Epithelial cell of prostate (primary cell): Measurements from ENCODE around the gene TDG.
A peak's percentile ranks its signal among the peaks of the same experiment; 100 is the strongest.

ENCODE experiments used
- DNase-seq: peaks from one replicate; pipeline ENCODE4 v3.0.0-alpha.2; 2011; ENCODE audit warnings: low read depth, low spot score
- H3K27ac ChIP-seq: fragments of 450-650 bp; 2 replicates; pipeline ENCODE4 v1.5.1; 2017; ENCODE audit warnings: mild to moderate bottlenecking

TDG gene

DNA sequence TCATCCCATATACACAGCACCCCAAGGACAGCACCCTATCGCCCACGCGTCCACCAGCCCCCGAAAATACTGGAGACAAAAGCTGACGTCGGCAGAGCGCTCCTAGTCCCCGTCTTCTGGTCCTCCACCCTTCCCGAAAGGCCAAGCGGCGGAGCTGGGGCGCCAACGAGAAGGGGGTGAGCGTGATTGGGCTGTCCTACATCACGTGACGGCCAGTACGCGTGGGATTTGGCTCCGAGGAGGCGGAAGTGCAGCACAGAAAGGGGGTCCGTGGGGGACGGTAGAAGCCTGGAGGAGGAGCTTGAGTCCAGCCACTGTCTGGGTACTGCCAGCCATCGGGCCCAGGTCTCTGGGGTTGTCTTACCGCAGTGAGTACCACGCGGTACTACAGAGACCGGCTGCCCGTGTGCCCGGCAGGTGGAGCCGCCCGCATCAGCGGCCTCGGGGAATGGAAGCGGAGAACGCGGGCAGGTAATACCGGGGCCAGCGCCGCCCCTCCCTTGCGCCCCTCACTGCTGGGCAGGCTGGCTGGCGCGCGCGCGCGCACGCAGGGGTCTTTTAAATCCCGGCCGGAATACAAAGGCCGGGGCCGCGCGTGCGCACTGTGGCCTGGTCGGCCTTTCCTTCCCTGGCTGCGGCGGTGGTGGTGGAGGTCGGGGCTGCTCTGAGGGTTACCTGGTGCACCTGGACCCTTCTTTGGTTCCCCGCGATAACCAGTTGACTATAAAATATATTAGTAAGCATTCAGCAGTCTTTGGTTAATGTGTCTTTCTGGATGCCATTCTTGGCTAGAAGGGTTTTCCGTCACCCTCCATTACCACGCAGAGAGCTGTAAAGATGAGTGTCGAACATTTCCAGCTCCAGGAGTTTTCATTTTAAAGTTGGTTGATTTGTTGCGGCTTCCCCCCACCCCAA, at the start of gene TDG:
Gene TDG (plus strand): TSS at position 283 of the 915 bp plus-strand sequence. CDS start 166 bp downstream, at position 449.
- peak within 1 kb of the TSS; percentile 88 for H3K27ac ChIP-seq
- DNase-seq: peak; percentile 79

DNA sequence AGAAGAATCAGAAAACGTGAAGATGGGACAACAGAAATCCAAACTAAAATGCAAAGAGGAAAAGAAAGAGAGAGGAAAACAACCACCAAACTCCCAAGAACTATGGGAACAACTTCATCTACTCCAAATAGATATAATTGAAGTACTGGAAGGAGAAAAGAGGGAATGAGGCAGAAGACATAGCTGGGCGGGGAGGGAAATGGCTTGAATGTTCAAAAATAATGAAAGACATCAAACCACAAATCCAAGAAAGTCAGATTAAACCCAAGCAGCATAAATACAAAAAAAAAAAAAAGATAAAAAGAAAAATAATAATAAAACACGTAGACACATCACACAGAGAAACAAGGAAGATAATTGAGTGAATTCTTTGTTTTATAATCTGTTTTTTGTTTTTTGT, 47.8 kb upstream of the TDG start:
- H3K27ac ChIP-seq: no peak overlapping the region
- DNase-seq: no peak

DNA sequence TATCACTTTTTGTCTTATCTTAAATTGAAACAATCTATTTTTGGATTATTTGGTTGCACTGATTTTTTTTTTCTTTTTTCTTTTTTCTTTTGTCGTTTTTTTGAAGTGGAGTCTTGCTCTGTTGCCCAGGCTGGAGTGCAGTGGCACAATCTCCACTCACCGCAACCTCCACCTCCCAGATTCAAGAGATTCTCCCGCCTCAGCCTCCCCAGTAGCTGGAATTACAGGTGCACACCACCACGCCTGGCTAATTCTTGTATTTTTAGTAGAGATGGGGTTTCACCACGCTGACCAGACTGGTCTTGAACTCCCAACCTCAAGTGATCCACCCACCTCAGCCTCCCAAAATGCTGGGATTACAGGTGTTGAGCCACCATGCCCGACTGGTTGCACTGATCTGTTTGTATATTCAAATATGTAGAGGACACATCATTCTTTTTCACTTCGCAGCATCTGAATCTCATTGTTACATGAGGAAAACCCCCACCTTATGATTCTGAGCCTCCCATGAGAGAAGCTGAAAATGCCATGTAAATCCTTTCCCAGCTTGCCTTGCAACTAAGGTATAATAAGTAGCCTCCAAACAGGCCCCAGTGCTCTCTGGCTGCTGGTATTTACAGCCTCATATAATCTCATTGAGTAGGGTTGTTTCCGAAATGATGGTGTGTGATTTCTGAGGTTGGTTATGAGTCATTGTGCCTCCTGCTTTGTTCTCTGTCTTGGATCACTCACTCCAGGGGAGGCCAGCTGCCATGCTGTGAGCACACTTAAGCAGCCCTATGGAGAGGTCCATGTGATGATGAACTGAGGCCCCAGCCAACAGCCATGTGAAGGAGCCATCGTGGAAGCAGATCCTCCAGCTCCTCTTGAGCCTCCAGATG, 40.7 kb upstream of the TDG start:
- H3K27ac ChIP-seq: no peak overlapping the region
- peak; percentile 56 for DNase-seq

DNA sequence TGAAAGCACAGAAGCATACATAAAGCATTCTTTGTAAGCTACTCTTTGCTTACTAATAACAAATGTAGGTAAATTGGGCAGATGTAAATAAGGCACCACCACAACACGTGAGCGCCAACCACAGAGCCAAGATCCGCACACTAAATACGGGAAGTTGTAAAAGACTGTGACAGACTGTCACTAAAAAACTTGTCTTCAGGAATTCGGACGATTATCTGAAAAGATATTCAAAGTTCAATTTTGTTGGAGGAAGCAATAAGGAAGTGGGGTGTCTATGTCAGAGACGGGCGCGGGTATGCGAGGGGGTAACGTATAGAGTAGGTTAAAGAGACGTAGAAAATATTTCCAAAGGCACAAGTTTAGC, 37.0 kb upstream of the TDG start:
- peak overlapping the region; percentile 69 for H3K27ac ChIP-seq
- DNase-seq: no peak

DNA sequence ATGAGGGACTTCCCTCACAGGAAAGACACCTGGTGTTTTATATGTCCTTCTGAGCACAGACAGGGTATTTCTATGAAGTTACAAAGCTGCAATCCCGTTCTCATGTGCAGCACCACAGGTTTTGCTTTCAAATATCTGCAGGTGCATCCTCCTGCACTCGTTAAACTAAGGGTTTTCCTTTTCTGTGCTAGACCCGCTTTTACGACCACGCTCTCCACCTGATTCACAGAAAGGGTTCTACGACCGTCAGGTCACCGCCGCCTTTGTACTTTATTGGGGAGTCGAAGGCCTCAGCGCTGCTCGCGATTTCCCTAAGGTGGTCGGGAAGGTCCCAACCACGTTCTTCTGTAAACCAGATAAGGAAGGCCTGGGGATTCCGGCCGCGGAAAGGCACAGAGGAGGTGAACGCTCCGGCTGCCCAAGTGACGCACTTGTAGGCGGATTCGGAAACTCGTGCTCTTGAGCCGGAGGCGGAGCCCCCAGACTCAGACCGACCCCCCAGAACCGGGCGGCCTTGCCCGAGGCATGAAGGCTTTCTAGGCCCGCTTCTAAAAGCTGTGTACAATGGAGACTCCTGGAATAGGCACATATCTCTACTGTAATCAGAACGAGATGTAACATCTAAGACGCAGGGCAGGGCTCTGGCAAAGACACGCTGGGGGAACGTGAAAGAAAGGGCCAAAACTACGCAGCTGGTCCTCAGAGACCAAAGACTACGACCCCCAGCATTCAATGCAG, 36.5 kb upstream of the TDG start:
- DNase-seq: peak; percentile 51
- H3K27ac ChIP-seq: peak overlapping the region; percentile 69

DNA sequence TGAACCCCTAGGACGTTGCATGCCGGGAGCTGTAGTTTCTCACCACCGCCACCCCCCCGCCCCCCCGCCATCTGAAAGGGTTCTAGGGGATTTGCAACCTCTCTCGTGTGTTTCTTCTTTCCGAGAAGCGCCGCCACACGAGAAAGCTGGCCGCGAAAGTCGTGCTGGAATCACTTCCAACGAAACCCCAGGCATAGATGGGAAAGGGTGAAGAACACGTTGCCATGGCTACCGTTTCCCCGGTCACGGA, 36.0 kb upstream of the TDG start:
- H3K27ac ChIP-seq: peak overlapping the region; percentile 69
- no peak for DNase-seq

DNA sequence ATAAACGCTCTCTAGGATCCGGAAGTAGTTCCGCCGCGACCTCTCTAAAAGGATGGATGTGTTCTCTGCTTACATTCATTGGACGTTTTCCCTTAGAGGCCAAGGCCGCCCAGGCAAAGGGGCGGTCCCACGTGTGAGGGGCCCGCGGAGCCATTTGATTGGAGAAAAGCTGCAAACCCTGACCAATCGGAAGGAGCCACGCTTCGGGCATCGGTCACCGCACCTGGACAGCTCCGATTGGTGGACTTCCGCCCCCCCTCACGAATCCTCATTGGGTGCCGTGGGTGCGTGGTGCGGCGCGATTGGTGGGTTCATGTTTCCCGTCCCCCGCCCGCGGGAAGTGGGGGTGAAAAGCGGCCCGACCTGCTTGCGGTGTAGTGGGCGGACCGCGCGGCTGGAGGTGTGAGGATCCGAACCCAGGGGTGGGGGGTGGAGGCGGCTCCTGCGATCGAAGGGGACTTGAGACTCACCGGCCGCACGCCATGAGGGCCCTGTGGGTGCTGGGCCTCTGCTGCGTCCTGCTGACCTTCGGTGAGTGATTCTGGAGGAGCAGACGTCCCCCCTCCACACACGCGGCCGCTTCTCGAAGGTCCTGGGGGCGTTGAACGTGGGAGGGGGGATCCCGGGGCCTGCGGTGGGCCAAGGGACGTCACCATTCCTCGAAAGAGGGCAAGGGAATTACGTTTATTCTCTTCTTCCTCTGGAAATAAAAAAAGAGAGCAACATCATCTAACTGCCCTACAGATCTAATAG, 35.5 kb upstream of the TDG start, which contains the start of gene HSP90B1:
Gene HSP90B1 (plus strand): TSS at position 377 of the 753 bp plus-strand sequence. CDS start 106 bp downstream, at position 483.
- peak within 1 kb of the TSS; percentile 69 for H3K27ac ChIP-seq
- DNase-seq: peak; percentile 99

DNA sequence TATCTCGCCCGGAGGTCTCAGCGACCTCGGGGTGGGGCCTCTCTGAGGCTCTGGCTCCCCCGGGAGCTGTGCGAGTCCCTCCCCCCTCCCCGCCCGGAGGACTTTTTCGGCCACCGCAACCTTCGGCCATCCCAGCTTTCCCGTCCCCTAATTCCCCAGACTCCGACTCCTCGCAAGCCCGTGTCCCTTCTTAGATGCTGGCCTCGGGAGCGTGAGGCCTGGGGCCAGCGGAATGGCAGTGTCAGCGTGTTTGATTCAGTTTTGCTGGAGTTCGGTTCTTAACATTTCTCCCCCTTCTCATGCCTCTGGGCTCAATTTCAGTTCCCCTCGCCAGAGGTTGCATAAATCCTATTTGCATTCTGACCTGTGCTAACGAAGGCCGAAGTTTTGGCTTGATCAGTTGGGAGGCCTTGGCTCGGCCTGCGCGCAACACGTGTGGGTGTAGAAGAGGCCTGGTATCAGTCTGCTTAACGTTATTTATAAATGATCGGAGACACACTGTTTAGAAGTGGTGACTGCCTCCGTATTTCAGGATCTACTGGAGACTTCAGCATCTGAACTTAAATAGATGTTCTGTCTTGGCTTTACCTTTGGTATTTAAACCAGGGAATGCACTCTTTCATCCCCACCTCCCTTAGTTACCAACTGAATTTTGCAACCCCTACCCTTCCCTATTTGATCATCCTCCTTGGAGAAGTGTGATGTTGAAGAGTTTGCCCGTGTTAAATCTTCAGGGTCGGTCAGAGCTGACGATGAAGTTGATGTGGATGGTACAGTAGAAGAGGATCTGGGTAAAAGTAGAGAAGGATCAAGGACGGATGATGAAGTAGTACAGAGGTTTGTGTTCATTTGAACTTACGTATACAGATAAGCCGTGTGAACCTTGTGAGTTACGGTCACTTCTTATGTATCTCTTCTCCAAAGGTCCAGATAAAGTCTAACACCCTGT, 34.6 kb upstream of the TDG start:
- H3K27ac ChIP-seq: peak overlapping the region; percentile 51
- DNase-seq: no peak

DNA sequence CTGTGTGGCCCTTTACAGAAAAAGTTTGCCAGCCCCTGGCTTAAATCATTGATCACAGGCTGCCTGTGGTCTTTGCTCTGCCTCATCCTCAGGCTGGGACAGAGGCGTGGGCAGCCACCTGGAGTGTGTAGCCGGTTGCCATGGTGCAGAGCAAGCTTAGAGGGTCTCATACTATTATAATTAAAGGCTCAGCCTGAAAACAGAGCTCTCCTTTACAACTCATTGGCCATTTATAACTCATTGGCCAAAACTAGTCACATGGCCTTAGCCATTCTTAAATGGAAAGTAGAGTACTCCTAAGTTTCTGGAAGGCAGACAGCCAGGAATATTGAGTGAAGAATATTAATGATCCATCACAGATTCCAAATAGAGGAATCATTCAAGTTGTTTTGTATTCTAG, 32.4 kb upstream of the TDG start:
- no peak for DNase-seq
- no peak overlapping the region for H3K27ac ChIP-seq

DNA sequence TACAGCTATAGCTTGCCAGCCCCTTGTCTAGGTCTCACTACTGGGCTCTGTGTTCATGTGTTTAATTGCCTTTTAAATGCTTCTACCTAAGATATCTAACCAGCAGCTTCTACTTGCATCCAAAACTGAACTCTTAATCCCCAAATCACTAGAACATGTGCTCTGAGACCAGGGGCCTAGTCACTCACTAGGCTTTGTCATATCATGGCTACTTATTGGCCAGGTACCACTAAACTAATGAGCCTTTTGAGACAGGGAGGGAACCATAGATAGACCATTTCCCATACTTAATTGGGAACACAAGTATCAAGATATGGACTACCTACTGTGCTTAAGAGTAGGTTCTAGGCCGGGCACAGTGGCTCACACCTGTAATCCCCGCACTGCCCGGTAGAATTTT, 29.0 kb upstream of the TDG start:
- H3K27ac ChIP-seq: no peak overlapping the region
- DNase-seq: no peak

DNA sequence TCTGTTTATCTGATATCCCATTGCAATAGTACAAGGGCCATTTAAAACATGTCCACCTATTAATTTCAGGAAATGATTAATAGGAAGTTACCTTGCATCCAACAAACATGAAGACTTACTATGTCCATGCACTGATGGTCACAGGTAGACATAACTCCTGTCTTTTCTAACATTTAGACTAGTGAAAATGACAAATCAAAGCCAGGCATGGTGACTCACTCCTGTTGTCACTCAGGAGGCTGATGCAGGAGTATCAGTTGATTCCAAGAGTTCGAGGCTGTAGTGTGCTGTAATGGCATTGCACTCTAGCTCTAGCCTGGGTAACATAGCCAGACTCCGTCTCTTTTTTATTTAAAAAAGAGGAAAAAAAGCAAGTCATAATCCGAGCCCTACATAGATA, 20.7 kb upstream of the TDG start:
- DNase-seq: no peak
- no peak overlapping the region for H3K27ac ChIP-seq

DNA sequence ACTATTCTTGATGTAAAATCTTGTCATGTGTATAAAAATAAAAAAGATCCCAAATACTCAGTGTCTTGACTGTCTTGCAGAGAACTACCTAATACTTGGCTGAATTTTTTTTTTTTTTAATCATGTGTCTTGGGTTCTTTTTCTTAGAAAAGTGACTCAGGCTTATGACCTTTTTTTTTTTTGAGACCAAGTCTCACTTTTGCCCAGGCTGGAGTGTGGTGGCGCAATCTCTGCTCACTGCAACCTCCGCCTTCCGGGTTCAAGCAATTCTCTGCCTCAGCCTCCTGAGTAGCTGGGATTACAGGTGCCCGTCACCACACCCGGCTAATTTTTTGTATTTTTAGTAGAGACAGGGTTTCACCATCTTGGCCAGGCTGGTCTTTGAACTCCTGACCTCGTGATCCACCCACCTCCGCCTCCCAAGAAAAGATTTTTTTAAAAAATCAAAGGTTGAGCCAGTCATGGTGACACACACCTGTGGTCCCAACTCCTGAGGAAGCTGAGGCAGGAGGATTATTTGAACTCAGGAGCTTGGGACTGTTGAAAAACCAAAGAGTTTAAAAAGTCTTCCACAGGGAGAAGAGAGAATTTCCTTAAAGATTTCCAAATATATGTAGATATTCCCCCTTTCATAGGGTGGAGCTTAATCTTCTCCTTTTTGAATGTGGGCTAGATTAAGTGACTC, 17.7 kb upstream of the TDG start:
- DNase-seq: no peak
- no peak overlapping the region for H3K27ac ChIP-seq

DNA sequence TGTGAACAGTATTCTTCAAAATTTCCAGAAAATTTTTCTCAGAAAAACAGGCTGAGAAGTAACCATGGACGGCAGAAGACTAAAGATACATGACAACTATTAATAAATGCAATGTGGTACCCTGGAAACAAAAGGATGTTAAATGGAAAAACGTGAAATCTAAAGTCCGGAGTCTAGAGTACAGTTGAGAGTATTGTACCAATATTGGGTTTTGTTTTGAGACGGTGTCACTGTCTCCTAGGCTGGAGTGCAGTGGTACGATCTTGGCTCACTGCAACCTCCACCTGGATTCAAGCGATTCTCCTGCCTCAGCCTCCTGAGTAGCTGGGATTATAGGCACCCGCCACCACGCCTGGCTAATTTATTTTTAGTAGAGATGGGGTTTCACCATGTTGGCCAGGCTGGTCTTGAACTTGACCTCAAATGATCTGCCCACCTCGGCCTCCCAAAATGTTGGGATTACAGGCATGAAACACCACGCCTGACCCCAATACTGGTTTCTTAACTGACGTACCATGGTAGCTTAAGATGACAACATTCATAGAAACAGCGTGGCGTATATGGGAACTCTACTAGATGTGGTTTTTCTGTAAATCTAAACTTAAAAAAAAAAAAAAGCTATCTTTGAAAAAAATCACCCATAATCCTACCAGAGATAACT, 16.8 kb upstream of the TDG start:
- no peak for DNase-seq
- no peak overlapping the region for H3K27ac ChIP-seq

DNA sequence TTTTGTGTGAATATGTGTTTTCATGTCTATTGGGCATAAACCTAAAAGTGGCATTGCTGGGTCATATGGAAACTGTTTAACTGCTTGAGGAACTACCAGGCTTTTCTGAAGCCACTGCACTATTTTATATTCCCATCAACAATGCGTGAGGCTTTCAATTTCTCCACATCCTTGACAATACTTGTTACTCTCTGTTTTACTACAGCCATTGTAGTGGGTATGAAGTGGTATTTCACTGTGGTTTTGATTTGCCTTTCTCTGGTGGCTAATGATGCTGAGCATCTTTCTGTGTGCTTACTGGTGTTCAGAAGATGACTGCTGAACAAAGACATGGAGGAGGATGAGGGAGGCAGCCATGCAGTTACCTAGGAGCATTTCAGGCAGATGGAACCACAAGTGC, 13.2 kb upstream of the TDG start:
- H3K27ac ChIP-seq: no peak overlapping the region
- DNase-seq: no peak

DNA sequence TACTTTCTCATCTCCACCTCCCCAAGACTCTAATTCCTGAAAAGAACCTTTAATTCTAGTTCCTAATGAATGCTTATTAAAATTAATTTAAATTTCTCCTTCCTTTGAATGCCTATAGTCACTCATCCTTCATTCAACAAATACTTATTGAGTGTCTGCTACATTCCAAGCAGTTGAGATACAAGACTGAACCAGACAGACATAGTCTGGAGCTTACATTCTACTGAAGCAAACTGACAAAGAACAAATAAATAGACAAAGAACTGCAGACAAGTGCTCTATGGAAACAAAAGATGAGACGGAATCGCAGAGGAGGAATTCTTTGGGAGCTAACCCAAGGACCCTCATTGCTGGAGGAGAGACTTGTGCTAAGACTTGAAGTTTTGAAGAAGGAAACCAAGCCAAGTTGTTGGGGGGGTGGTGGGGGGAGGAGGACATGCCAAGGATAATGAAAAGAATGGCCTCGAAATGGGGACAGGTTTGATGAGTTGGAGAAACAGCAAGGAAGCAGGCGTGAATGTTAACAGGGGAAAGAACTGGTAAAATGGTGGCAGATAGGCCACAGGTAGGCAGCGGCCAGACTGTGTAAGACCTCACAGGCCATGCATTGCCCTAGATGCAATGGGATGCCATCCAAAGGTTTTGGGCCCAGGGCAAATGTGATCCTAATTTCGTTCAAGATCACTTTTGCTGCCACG, 9.7 kb upstream of the TDG start:
- no peak for DNase-seq

DNA sequence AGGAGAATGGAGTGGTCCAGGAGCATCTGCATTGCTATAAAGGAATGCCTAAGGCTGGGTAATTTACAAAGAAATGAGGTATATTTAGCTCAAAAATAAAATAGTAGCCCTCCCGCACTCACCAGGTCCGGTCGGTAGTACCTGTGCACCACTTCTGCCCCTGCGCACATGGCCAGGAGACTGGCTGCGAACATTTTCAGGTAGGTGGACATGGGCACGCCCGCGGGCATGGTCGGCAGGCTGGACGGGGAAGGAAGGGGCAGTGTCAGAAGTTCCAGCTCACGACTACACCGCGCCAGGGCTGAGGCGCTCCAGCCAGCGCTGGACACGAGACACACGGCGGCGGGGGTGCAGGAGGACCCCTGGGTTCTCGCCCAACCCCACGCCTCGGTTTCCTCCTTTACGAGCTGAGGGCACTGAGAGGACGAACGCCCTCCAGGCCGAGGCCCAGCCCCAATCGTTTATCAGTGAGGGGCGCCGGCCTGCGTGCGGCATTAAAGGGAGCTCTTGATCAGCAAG, 9.1 kb upstream of the TDG start:
- H3K27ac ChIP-seq: peak overlapping the region; percentile 89
- DNase-seq: no peak

More for the DNA sequence above, 9.7 kb upstream of the TDG start:
- H3K27ac ChIP-seq: peak overlapping the region; percentile 89

DNA sequence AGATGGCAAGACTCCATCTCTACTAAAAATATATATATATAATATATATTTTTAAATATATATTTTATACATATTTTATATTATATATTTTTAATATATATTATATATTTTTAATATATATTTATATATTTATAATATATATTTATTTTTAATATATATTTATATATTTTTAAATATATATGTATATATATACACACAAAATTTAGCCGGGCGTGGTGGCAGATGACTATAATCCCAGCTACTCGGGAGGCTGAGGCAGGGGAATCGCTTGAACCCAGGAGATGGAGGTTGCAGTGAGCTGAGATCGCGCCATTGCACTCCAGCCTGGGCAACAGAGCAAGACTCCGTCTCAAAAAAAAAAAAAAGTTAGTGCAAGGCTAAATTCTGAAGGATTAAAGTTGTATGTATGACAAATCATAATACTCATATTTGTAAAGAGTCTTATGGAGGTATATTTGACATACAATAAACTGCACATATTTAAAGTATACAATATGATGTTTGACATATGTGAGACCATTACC, 7.7 kb upstream of the TDG start:
- no peak for DNase-seq
- peak overlapping the region; percentile 89 for H3K27ac ChIP-seq
